KOPT-K1 (cell line): Measurements from ENCODE around the gene SLC45A1.

Experiments
- H3K27ac ChIP-seq: fragments of 200-600 bp; sonication (generic); 2 replicates; pipeline ENCODE4 v1.5.1; 2016; ENCODE audit warnings: antibody characterized with exemption, mild to moderate bottlenecking, low read depth, low read length; ENCODE audit not compliant: poor library complexity, severe bottlenecking
- H3K36me3 ChIP-seq: fragments of 200-600 bp; sonication (generic); 2 replicates; pipeline ENCODE4 v1.5.1; 2017; ENCODE audit warnings: antibody characterized with exemption, mild to moderate bottlenecking, low read length, moderate library complexity; ENCODE audit not compliant: insufficient read depth
- H3K9me3 ChIP-seq: fragments of 200-600 bp; sonication (generic); 2 replicates; pipeline ENCODE4 v1.5.1; 2017; ENCODE audit warnings: antibody characterized with exemption, low read length, mild to moderate bottlenecking; ENCODE audit not compliant: insufficient read depth, poor library complexity, severe bottlenecking

SLC45A1 gene

GRCh38 chr1:8386247-8386646 lies 68.3 kb downstream of the SLC45A1 start:
- Histone ChIP-seq H3K9me3 (no peaks in the 10 kb centered on the region), H3K27ac (no peak overlapping the region), H3K36me3 (no peaks in the 10 kb centered on the region)

DNA sequence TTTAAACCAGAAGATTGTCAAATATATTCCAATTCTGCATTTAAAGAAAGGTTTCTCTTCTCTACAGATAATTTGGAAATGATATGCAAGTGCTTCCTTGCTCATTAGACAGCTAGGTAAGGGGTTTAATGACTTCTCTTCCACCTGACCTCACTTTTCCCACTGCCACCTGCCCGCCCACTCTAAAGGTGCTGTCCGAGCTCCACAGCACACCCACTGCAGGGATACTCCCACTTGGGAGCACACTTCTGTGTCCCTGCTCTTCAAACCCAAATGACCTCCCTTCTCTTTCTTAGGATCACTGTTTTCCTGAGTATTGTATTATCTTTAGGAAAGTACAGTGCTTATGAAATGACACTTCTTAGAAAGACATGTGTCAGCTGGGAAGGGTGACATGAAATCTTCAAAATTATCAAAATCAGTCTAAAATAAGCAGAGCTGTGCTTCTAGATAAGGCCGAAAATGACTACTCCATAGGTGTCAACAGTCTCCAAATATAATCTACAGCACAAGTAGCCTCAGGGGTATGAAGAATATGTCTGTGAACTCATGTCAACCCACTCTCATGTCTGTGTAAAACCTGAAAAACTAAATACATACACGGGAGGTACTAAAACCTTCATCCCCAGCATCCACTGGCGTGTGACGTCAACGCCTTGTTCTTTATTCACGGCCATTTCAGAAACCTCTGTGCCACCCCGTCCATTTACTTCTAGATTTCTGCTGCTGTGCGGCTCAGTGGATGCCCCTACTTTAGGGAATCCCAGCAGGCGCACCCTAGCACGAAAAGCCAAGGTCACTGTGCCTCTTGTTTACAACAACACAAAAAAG lies 71.0 kb downstream of the SLC45A1 start:
- no peak overlapping the region for H3K27ac ChIP-seq
- no peaks in the 10 kb centered on the region for H3K9me3 ChIP-seq
- no peaks in the 10 kb centered on the region for H3K36me3 ChIP-seq

GRCh38 chr1:8389958-8390535 lies 72.1 kb downstream of the SLC45A1 start:
- Histone ChIP-seq H3K36me3 (no peaks in the 10 kb centered on the region), H3K9me3 (no peaks in the 10 kb centered on the region), H3K27ac (no peak overlapping the region)

DNA sequence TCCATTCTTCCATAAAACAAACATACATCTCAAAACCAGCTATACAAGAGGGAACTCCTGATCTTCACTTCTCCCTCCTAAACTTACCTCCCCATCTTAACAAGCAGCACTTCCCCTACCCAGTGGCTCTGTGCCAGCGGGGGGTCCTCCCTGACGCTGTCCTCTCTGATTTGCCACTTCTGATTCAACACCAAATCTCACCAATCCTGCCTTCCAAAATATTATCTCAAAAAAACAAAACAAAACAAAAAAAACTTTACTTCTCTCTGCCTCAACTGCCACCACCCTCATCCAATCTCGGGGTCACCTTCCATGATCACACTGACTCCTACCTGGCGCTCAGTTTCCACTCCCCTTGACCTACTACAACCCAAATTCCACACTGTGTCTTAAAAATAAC lies 72.8 kb downstream of the SLC45A1 start:
- Histone ChIP-seq H3K36me3 (no peaks in the 10 kb centered on the region), H3K9me3 (no peaks in the 10 kb centered on the region), H3K27ac (no peak overlapping the region)

GRCh38 chr1:8392522-8392921 lies 74.6 kb downstream of the SLC45A1 start:
- Histone ChIP-seq H3K36me3 (no peaks in the 10 kb centered on the region), H3K27ac (no peak overlapping the region), H3K9me3 (no peaks in the 10 kb centered on the region)
